GM23338 (cell line): ENCODE data around the gene JMY. TPM values are rescaled to one million over a fixed set of nuclear protein-coding genes. Genes with fewer than 3 reads are reported as not detected.

Experiments used
- ATAC-seq: fragments of 200-7000 bp; cut with Tn5 transposase; 3 replicates; pipeline ENCODE4 v1.9.1; 2020
- DNase-seq: peaks from one replicate; pipeline ENCODE4 v3.0.0-alpha.2; 2015; ENCODE audit warnings: low spot score
- H2AFZ ChIP-seq: fragments of 200-600 bp; sonication (generic); 2 replicates; pipeline ENCODE4 v1.8.0; 2016; ENCODE audit warnings: antibody characterized with exemption, mild to moderate bottlenecking, moderate library complexity
- H3F3A ChIP-seq: fragments of 200-600 bp; sonication (generic); replicated peaks from 2 replicates; pipeline ENCODE4 v1.8.0; 2017; ENCODE audit warnings: antibody characterized with exemption, mixed run types, low read depth
- H3K27ac ChIP-seq: fragments of 200-600 bp; sonication (generic); 2 replicates; pipeline ENCODE4 v1.6.1; 2016; ENCODE audit warnings: low read depth
- H3K27me3 ChIP-seq: fragments of 200-600 bp; sonication (generic); 2 replicates; pipeline ENCODE4 v1.8.0; 2016; ENCODE audit warnings: mild to moderate bottlenecking, mixed run types, moderate library complexity; ENCODE audit not compliant: insufficient read depth
- H3K36me3 ChIP-seq: fragments of 200-600 bp; sonication (generic); 2 replicates; pipeline ENCODE4 v1.8.0; 2016; ENCODE audit warnings: mild to moderate bottlenecking; ENCODE audit not compliant: insufficient read depth
- H3K4me1 ChIP-seq: fragments of 200-600 bp; sonication (generic); 2 replicates; pipeline ENCODE4 v1.8.0; 2016; ENCODE audit warnings: mild to moderate bottlenecking, moderate library complexity; ENCODE audit not compliant: insufficient read depth
- H3K4me2 ChIP-seq: fragments of 200-600 bp; sonication (generic); 2 replicates; pipeline ENCODE4 v1.7.1; 2017; ENCODE audit warnings: mixed run types
- H3K4me3 ChIP-seq: fragments of 200-600 bp; sonication (generic); 2 replicates; pipeline ENCODE4 v1.6.1; 2016; ENCODE audit warnings: mixed run types
- H3K79me2 ChIP-seq: fragments of 200-600 bp; sonication (generic); replicated peaks from 2 replicates; pipeline ENCODE4 v1.8.0; 2017; ENCODE audit warnings: mild to moderate bottlenecking; ENCODE audit not compliant: insufficient read depth
- H3K9me2 ChIP-seq: fragments of 200-600 bp; sonication (generic); 2 replicates; pipeline ENCODE4 v1.8.0; 2017; ENCODE audit not compliant: insufficient read depth
- H4K20me1 ChIP-seq: fragments of 200-600 bp; sonication (generic); replicated peaks from 2 replicates; pipeline ENCODE4 v1.8.0; 2017; ENCODE audit warnings: mild to moderate bottlenecking; ENCODE audit not compliant: insufficient read depth
- H3K27ac Mint-ChIP-seq: 2 replicates; pipeline ENCODE4 v1.8.0; 2020; ENCODE audit warnings: inconsistent platforms, mild to moderate bottlenecking, moderate library complexity, mixed read lengths
- H3K27me3 Mint-ChIP-seq: 3 replicates; pipeline ENCODE4 v1.8.0; 2022; ENCODE audit warnings: low read depth, mild to moderate bottlenecking, moderate library complexity, mixed read lengths, inconsistent platforms; ENCODE audit not compliant: insufficient read depth, poor library complexity
- H3K36me3 Mint-ChIP-seq: 3 replicates; pipeline ENCODE4 v1.8.0; 2021; ENCODE audit warnings: low read depth, mild to moderate bottlenecking, inconsistent platforms, moderate library complexity, mixed read lengths
- H3K4me1 Mint-ChIP-seq: 3 replicates; pipeline ENCODE4 v1.8.0; 2020; ENCODE audit warnings: mild to moderate bottlenecking, inconsistent platforms, mixed read lengths
- H3K4me3 Mint-ChIP-seq: 3 replicates; pipeline ENCODE4 v1.8.0; 2021; ENCODE audit warnings: moderate library complexity, mild to moderate bottlenecking, inconsistent platforms, mixed read lengths
- H3K9me3 Mint-ChIP-seq: 3 replicates; pipeline ENCODE4 v1.8.0; 2020; ENCODE audit warnings: moderate library complexity, mild to moderate bottlenecking, inconsistent platforms, mixed read lengths
- CTCF ChIP-seq, 2 experiments: fragments of 200-600 bp in 1 of 2; sonication (generic) in 1 of 2; conservative IDR thresholded peaks; 2 replicates each; pipeline versions ENCODE4 v1.5.1 to v1.6.1; 2016 to 2017; ENCODE audit warnings: antibody characterized with exemption in 2 of 2, low read depth in 2 of 2, mild to moderate bottlenecking in 2 of 2, moderate library complexity in 1 of 2
- EZH2phosphoT487 ChIP-seq: fragments of 200-600 bp; sonication (generic); IDR thresholded peaks from one replicate; pipeline ENCODE4 v1.8.1; 2018; ENCODE audit warnings: antibody characterized with exemption; ENCODE audit not compliant: unreplicated experiment
- POLR2AphosphoS5 ChIP-seq: IDR thresholded peaks from 2 replicates; pipeline ENCODE4 v1.6.1; 2016; ENCODE audit warnings: antibody characterized with exemption, low read depth
- STAT1 ChIP-seq: IDR thresholded peaks from one replicate; pipeline ENCODE4 v1.6.1; 2016; ENCODE audit warnings: antibody characterized with exemption; ENCODE audit not compliant: unreplicated experiment
- ZNF114 ChIP-seq: fragments of 250-450 bp; sonication (Bioruptor Pico); IDR thresholded peaks from 2 replicates; pipeline ENCODE4 v1.5.0; 2020; ENCODE audit warnings: mild to moderate bottlenecking, moderate library complexity
- ZNF331 ChIP-seq: fragments of 250-450 bp; sonication (Bioruptor Pico); IDR thresholded peaks from 2 replicates; pipeline ENCODE4 v1.5.0; 2020; ENCODE audit warnings: low read depth, mild to moderate bottlenecking, moderate library complexity
- ZNF462 ChIP-seq: fragments of 250-450 bp; sonication (Bioruptor Pico); IDR thresholded peaks from 2 replicates; pipeline ENCODE4 v1.5.0; 2020; ENCODE audit warnings: mild to moderate bottlenecking, moderate library complexity
- polyA plus RNA-seq: library from polyadenylated mRNA; unstranded; fragments of >200 nt; fragmentation: Nextera tagmentation; extraction: Ambion mirVana; gene quantifications from 2 replicates; pipeline ENCODE4 v1.2.1, GENCODE V29; 2016
- total RNA-seq: library from RNA; depleted of rRNA; stranded (reverse); fragments of >200 nt; shearing (Covaris generic); gene quantifications from 2 replicates; pipeline ENCODE4 v1.2.3, GENCODE V29; 2014

The JMY gene
- total and polyA plus RNA-seq, 2 experiments from 2014 or later = 6.2 to 18.4 TPM

DNA sequence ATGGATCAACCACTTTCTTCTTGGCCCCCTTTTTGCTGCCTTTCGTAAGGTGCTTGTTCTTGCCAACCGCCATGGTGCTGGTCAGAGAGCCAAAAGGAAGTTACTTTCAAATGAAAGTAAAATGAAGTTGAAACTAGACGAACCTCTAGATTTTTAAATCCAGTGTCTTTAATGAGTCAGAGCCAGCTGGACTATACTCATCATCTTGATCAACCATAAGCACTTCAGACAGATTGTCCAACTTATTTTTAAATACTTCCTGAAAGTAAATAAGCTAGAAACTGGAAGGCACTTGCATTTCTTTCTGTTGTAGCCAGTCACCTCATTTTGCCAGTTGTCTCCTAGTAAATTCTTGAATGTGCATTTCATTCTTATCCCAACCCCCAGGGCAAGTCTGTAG lies 48.9 kb downstream of the JMY start (continued):
- TF ChIP-seq ZNF462 (no peak), ZNF331 (CRISPR knock-in tag) (no peak), POLR2AphosphoS5 (no peak), EZH2phosphoT487 (no peak)

DNA sequence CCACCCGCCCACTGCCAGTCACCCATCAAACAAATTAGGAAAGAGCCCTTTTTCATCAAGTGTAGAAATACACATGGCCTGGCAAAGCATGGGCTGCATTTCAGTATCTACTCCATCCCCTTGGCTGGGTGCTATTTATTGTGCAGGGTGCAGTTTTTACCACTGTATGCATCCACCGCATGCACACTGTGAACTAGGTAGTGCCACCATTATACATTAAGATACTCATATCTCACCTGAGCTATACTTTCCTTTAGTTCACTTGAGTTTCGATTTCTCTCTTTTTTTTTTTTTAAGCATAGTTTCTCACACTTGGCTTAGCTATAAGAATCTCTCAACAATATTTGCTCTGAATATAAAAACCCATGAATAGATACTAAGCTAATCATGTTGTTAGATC lies 49.4 kb downstream of the JMY start:
- peaks cover 20% of the 10 kb centered on the region; the same call in 2 of the 3 replicates for H3K36me3 Mint-ChIP-seq
- H3K4me2 ChIP-seq = no peak overlapping the region
- peaks cover 6% of the 10 kb centered on the region; the same call in 2 of the 3 replicates for H3K4me1 Mint-ChIP-seq
- TF ChIP-seq STAT1 = no peak
- TF ChIP-seq ZNF462 = no peak
- no peak for TF ChIP-seq POLR2AphosphoS5
- TF ChIP-seq EZH2phosphoT487 = no peak
- no peak for TF ChIP-seq CTCF (conservative IDR thresholded peaks at IDR 0.05; ENCODE audit: low read depth in 2 of 2)
- TF ChIP-seq ZNF114 (CRISPR knock-in tag) = no peak

More for the DNA sequence above, 49.4 kb downstream of the JMY start:
- Histone ChIP-seq H3K9me2 (no peaks in the 10 kb centered on the region), H3K27me3 (no peaks in the 10 kb centered on the region), H4K20me1 (no peaks in the 10 kb centered on the region), H3K4me1 (no peaks in the 10 kb centered on the region), H3K36me3 (no peaks in the 10 kb centered on the region), H3F3A (no peaks in the 10 kb centered on the region), H2AFZ (no peak overlapping the region), H3K27ac (no peak overlapping the region), H3K4me3 (no peak overlapping the region), H3K79me2 (peaks cover 6% of the 10 kb centered on the region; the same call in 1 of the 2 replicates)
- peaks cover 2% of the 10 kb centered on the region for H3K27me3 Mint-ChIP-seq
- H3K4me3 Mint-ChIP-seq = no peak overlapping the region
- H3K27ac Mint-ChIP-seq = no peak overlapping the region
- DNase-seq (no peak), ATAC-seq (no peak)
- H3K9me3 Mint-ChIP-seq = no peaks in the 10 kb centered on the region
